Activated T-helper 17 cell treated with anti-CD3 and anti-CD28 coated beads, Interleukin-2, amount 50 U/mL, for 72 hours (primary cell): ENCODE data around the gene RELA. TPM values are rescaled to one million over a fixed set of nuclear protein-coding genes. Genes with fewer than 3 reads are reported as not detected.
"Not testable (repeated sequence)": the region's sequence is repeated elsewhere in the genome, so short reads cannot be mapped to it uniquely, and the experiment has no call there.

Source experiments
- ATAC-seq: fragments of 150-1000 bp; cut with Tn5 transposase; replicated peaks from 2 replicates; pipeline ENCODE4 v1.10.0; 2021; ENCODE audit warnings: mild to moderate bottlenecking, moderate library complexity
- H3K27ac Mint-ChIP-seq: one replicate; pipeline ENCODE4 v1.8.0; 2022; ENCODE audit warnings: mixed read lengths
- H3K27me3 Mint-ChIP-seq: one replicate; pipeline ENCODE4 v1.8.0; 2022; ENCODE audit warnings: mixed read lengths
- H3K36me3 Mint-ChIP-seq: one replicate; pipeline ENCODE4 v1.8.0; 2022; ENCODE audit warnings: low read depth, mild to moderate bottlenecking, mixed read lengths
- H3K4me1 Mint-ChIP-seq: one replicate; pipeline ENCODE4 v1.8.0; 2022; ENCODE audit warnings: mixed read lengths
- H3K4me3 Mint-ChIP-seq: one replicate; pipeline ENCODE4 v1.8.0; 2022; ENCODE audit warnings: mild to moderate bottlenecking, mixed read lengths
- H3K9me3 Mint-ChIP-seq: one replicate; pipeline ENCODE4 v1.8.0; 2022; ENCODE audit warnings: mixed read lengths
- total RNA-seq, 2 donors: library from RNA; stranded (reverse); gene quantifications; one replicate each; pipeline ENCODE4 v1.2.3, GENCODE V29; 2022

RELA gene
- total RNA-seq, 2 donors from 2014 or later = 82.5 to 150 TPM

GRCh38 chr11:65648997-65649493 lies 13.7 kb downstream of the RELA start:
- Mint-ChIP-seq H3K36me3 (peaks cover 82% of the 10 kb centered on the region), H3K27ac (no peak overlapping the region), H3K4me1 (peaks cover 19% of the 10 kb centered on the region), H3K27me3 (no peaks in the 10 kb centered on the region), H3K4me3 (no peak overlapping the region), H3K9me3 (no peaks in the 10 kb centered on the region)
- no peak for ATAC-seq

DNA sequence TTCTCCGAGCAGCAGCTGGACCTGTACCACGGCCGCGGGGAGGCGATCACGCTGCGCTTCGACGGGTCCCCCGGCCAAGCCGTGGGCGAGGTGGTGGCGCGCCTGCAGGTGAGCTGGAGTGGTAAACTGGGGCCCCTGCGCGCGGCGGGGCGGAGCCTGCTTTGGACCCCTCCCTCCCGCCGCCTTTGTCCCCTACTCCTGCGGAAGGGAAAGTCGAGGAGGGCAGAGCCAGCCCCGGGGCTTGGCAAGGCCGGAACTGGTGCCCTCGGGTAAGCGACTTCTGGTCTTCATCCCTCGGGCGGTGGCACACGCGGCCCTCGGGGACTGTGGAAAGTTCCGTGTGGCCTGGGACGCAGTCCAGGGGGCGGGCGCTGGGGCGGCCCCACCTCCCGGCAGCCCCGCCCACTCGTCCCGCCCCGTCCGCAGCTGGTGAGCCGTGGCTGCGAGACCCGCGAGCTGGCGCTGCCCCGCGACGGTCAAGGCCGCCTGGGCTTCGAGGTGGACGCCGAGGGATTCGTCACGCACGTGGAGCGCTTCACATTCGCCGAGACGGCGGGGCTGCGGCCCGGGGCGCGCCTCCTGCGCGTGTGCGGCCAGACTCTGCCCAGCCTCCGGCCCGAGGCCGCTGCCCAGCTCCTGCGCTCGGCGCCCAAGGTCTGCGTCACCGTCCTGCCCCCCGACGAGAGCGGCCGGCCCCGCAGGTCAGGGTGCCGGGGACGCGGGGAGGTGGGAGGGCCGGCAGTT lies 15.6 kb downstream of the RELA start:
- no peaks in the 10 kb centered on the region for H3K27me3 Mint-ChIP-seq
- H3K27ac Mint-ChIP-seq = no peak overlapping the region
- no peak overlapping the region for H3K4me3 Mint-ChIP-seq
- H3K9me3 Mint-ChIP-seq = no peaks in the 10 kb centered on the region
- no peak for ATAC-seq
- H3K36me3 Mint-ChIP-seq = peaks cover 80% of the 10 kb centered on the region
- peaks cover 16% of the 10 kb centered on the region for H3K4me1 Mint-ChIP-seq

GRCh38 chr11:65646288-65646957 lies 16.3 kb downstream of the RELA start:
- Mint-ChIP-seq H3K4me1 (peaks cover 8% of the 10 kb centered on the region), H3K36me3 (peaks cover 80% of the 10 kb centered on the region), H3K4me3 (no peak overlapping the region), H3K9me3 (no peaks in the 10 kb centered on the region), H3K27me3 (no peaks in the 10 kb centered on the region), H3K27ac (no peak overlapping the region)
- no peak for ATAC-seq

DNA sequence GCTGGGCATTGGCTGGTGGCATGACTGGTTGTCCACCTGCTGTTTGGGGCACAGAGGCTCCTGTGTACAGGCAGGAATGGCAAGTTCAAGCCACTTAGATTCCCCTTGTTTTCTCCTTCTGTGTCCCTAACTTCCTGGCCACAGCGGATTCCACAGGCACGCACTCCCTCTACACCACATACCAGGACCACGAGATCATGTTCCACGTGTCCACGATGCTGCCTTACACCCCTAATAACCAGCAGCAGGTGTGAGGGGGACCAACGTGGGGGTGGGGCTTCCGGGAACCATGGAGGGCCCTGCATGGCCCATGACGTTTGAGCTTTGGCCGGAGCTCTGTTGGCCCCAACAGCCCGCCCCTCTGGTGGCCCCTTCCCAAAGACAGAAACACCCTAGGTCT lies 17.0 kb downstream of the RELA start:
- Mint-ChIP-seq H3K4me1 (peaks cover 8% of the 10 kb centered on the region), H3K9me3 (no peaks in the 10 kb centered on the region), H3K27ac (peak overlapping the region; percentile 81), H3K36me3 (peaks cover 78% of the 10 kb centered on the region), H3K4me3 (no peak overlapping the region), H3K27me3 (no peaks in the 10 kb centered on the region)
- ATAC-seq = no peak

GRCh38 chr11:65644837-65645236 lies 17.9 kb downstream of the RELA start:
- ATAC-seq = no peak
- Mint-ChIP-seq H3K9me3 (no peaks in the 10 kb centered on the region), H3K4me3 (no peak overlapping the region), H3K27ac (no peak overlapping the region), H3K27me3 (no peaks in the 10 kb centered on the region), H3K36me3 (peaks cover 77% of the 10 kb centered on the region), H3K4me1 (peaks cover 8% of the 10 kb centered on the region)

GRCh38 chr11:65643971-65644370 lies 18.7 kb downstream of the RELA start:
- Mint-ChIP-seq H3K27ac (peak overlapping the region; percentile 38), H3K4me1 (peaks cover 8% of the 10 kb centered on the region), H3K36me3 (peaks cover 75% of the 10 kb centered on the region), H3K9me3 (no peaks in the 10 kb centered on the region), H3K4me3 (peak overlapping the region; percentile 26), H3K27me3 (no peaks in the 10 kb centered on the region)
- ATAC-seq = no peak

GRCh38 chr11:65642014-65642671 lies 20.6 kb downstream of the RELA start:
- H3K4me3 Mint-ChIP-seq = peak overlapping the region; percentile 97
- no peak for ATAC-seq
- peaks cover 8% of the 10 kb centered on the region for H3K4me1 Mint-ChIP-seq
- H3K9me3 Mint-ChIP-seq = no peaks in the 10 kb centered on the region
- peaks cover 73% of the 10 kb centered on the region for H3K36me3 Mint-ChIP-seq
- H3K27ac Mint-ChIP-seq = peak overlapping the region; percentile 59
- H3K27me3 Mint-ChIP-seq = no peaks in the 10 kb centered on the region

- peak overlapping the region; percentile 97 for H3K4me3 Mint-ChIP-seq
- peaks cover 8% of the 10 kb centered on the region for H3K4me1 Mint-ChIP-seq
- no peak for ATAC-seq
- no peaks in the 10 kb centered on the region for H3K27me3 Mint-ChIP-seq
- H3K36me3 Mint-ChIP-seq = peaks cover 78% of the 10 kb centered on the region
- H3K9me3 Mint-ChIP-seq = no peaks in the 10 kb centered on the region
- peak overlapping the region; percentile 59 for H3K27ac Mint-ChIP-seq
Measured at GRCh38 chr11:65641297-65642013, 21.3 kb downstream of the RELA start.

DNA sequence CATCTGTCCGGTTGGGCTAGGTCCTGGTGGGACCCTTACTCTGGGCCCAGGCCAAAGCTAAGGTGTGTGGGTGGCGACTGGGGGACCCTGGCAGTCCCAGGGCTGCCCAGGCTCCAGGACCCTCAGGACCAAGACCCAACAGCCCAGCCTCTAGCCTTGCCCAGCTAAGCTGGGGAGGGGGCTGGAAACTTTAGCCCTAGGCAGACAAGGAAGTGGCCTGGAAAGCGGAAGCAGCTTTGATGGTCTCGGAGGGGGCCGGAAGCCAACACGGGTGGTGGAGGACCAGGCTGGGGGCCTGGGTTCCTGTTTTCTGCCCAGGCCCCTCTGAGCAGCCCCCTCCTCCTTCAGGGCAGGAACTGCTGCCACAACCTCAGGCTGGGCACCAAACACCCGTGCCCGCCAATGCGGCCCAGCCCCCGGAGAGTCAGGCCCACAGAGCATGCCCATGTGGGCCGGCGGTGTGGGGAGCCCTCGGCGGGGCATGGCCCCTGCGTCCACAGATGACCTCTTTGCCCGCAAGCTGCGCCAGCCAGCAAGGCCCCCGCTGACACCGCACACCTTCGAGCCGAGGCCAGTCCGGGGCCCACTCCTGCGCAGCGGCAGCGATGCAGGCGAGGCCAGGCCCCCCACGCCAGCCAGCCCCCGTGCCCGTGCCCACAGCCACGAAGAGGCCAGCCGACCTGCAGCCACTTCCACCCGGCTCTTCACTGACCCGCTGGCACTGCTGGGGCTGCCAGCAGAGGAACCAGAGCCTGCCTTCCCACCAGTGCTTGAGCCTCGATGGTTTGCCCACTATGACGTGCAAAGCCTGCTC lies 22.0 kb downstream of the RELA start:
- Mint-ChIP-seq H3K4me1 (peaks cover 8% of the 10 kb centered on the region), H3K27ac (peak overlapping the region; percentile 84), H3K4me3 (peak overlapping the region; percentile 97), H3K9me3 (no peaks in the 10 kb centered on the region), H3K27me3 (no peaks in the 10 kb centered on the region), H3K36me3 (peaks cover 74% of the 10 kb centered on the region)
- no peak for ATAC-seq

- H3K4me1 Mint-ChIP-seq = peaks cover 8% of the 10 kb centered on the region
- peak overlapping the region; percentile 97 for H3K4me3 Mint-ChIP-seq
- peak overlapping the region; percentile 84 for H3K27ac Mint-ChIP-seq
- peaks cover 75% of the 10 kb centered on the region for H3K36me3 Mint-ChIP-seq
- ATAC-seq = peak; percentile 12
- no peaks in the 10 kb centered on the region for H3K27me3 Mint-ChIP-seq
- no peaks in the 10 kb centered on the region for H3K9me3 Mint-ChIP-seq
Measured at GRCh38 chr11:65639623-65640482, 22.9 kb downstream of the RELA start.

- H3K4me3 Mint-ChIP-seq = peak overlapping the region; percentile 97
- not testable (repeated sequence) for H3K27me3 Mint-ChIP-seq, H3K9me3 Mint-ChIP-seq, H3K4me1 Mint-ChIP-seq, ATAC-seq
- H3K36me3 Mint-ChIP-seq = peaks cover 75% of the 10 kb centered on the region
- peak overlapping the region; percentile 91 for H3K27ac Mint-ChIP-seq
Measured at GRCh38 chr11:65639228-65639597, 23.5 kb downstream of the RELA start.

- Mint-ChIP-seq H3K9me3 (no peaks in the 10 kb centered on the region), H3K36me3 (peaks cover 73% of the 10 kb centered on the region), H3K4me3 (peak within 1 kb of the TSS; percentile 97), H3K4me1 (no peaks in the 10 kb centered on the region), H3K27me3 (no peaks in the 10 kb centered on the region), H3K27ac (peak within 1 kb of the TSS; percentile 91)
- ATAC-seq = peak; percentile 76
Measured at GRCh38 chr11:65637794-65638419, 24.8 kb downstream of the RELA start, which contains the start of gene SIPA1. TSS of gene SIPA1 (plus strand) at chr11:65638101. CDS start at chr11:65640922, 2,821 bp downstream.
